HCT116 (cell line): Measurements from ENCODE around the gene RIOK2. TPM values are rescaled to one million over a fixed set of nuclear protein-coding genes. Genes with fewer than 3 reads are reported as not detected.

ENCODE experiments used
- ATAC-seq: fragments of 200-7000 bp; cut with Tn5 transposase; 2 replicates; pipeline ENCODE4 v1.9.1; 2020; ENCODE audit warnings: mild to moderate bottlenecking, moderate library complexity
- BruUV-seq: library from RNA; stranded (reverse); fragments of 400-500 nt; replicated peaks from 2 replicates; lab custom pipeline; 2021; lab: Mats Ljungman, UMichigan
- CTCF ChIA-PET: fragments of 300-600 bp; sonication (Branson Sonifier 250); formaldehyde crosslinking; loops from one replicate; lab custom pipeline; 2021; ENCODE audit warnings: antibody characterized with exemption; lab: Charles Lee
- POLR2A ChIA-PET: fragments of 300-600, 350-600 bp; sonication (Branson Sonifier 250); formaldehyde crosslinking; loops from one replicate; lab custom pipeline; 2021; ENCODE audit warnings: antibody characterized with exemption; lab: Charles Lee
- RAD21 ChIA-PET, 2 experiments: fragments of 300-600 bp; sonication (Branson Sonifier 250); formaldehyde crosslinking; loops; one replicate each; lab custom pipeline; 2023; ENCODE audit warnings: low total read pairs in 2 of 2; ENCODE audit not compliant: uncharacterized antibody in 2 of 2, unreplicated experiment in 2 of 2, low non-redundant PET in 1 of 2; lab: Charles Lee
- DNase-seq: peaks from one replicate; pipeline ENCODE4 v3.0.0-alpha.2; 2010; ENCODE audit warnings: low read depth, low spot score
- H2AFZ ChIP-seq: fragments of 200-600 bp; shearing (Covaris generic), sonication (generic); 2 replicates; pipeline ENCODE4 v1.6.1; 2017; ENCODE audit warnings: low read depth, mixed run types, mixed read lengths, antibody characterized with exemption, low read length; ENCODE audit not compliant: poor library complexity, severe bottlenecking
- H3K27ac ChIP-seq: 2 replicates; pipeline ENCODE4 v1.5.1; 2012; ENCODE audit warnings: low read depth, low read length
- H3K27me3 ChIP-seq: fragments of 200-600 bp; sonication (generic); 2 replicates; pipeline ENCODE4 v1.6.1; 2016; ENCODE audit warnings: mixed run types, low read length, mixed read lengths; ENCODE audit not compliant: insufficient read depth
- H3K36me3 ChIP-seq, 2 experiments: fragments of 200-500 bp in 1 of 2; fragments of 200-600 bp in 1 of 2; sonication (Bioruptor generic) in 1 of 2; sonication (generic) in 1 of 2; 2 replicates each; pipeline versions ENCODE4 v1.5.1 to v1.6.1; 2014 to 2016; ENCODE audit warnings: low read length in 2 of 2, inconsistent platforms in 1 of 2, mixed read lengths in 1 of 2, mixed run types in 1 of 2; ENCODE audit not compliant: insufficient read depth in 2 of 2, control insufficient read depth in 1 of 2
- H3K4me1 ChIP-seq, 2 experiments: fragments of 200-600 bp in 1 of 2; sonication (generic) in 1 of 2; 2 replicates each; pipeline versions ENCODE4 v1.5.1 to v1.6.1; 2012 to 2017; ENCODE audit warnings: low read length in 2 of 2, inconsistent platforms in 1 of 2, mild to moderate bottlenecking in 1 of 2, mixed read lengths in 1 of 2, mixed run types in 1 of 2, moderate library complexity in 1 of 2; ENCODE audit not compliant: insufficient read depth in 2 of 2, control insufficient read depth in 1 of 2
- H3K4me2 ChIP-seq: fragments of 200-600 bp; sonication (generic); 2 replicates; pipeline ENCODE4 v1.6.1; 2017; ENCODE audit warnings: mixed run types, low read length, mixed read lengths
- H3K4me3 ChIP-seq, 2 experiments: fragments of 200-600 bp in 1 of 2; sonication (generic) in 1 of 2; replicated peaks in 1 of 2; 2 replicates each; pipeline ENCODE4 v1.5.1; 2011 to 2016; ENCODE audit warnings: low read length in 2 of 2, control low read depth in 1 of 2, low read depth in 1 of 2, mild to moderate bottlenecking in 1 of 2, mixed read lengths in 1 of 2, mixed run types in 1 of 2
- H3K79me2 ChIP-seq: fragments of 200-600 bp; sonication (generic); 2 replicates; pipeline ENCODE4 v1.6.1; 2017; ENCODE audit warnings: mild to moderate bottlenecking, mixed run types, low read length, moderate library complexity, mixed read lengths; ENCODE audit not compliant: insufficient read depth
- H3K9ac ChIP-seq: fragments of 200-600 bp; sonication (generic); 2 replicates; pipeline ENCODE4 v1.6.1; 2016; ENCODE audit warnings: low read length, mixed read lengths
- H3K9me2 ChIP-seq: fragments of 200-600 bp; sonication (generic), shearing (Covaris generic); 2 replicates; pipeline ENCODE4 v1.6.1; 2017; ENCODE audit warnings: mixed run types, mild to moderate bottlenecking, moderate library complexity; ENCODE audit not compliant: insufficient read depth
- H3K9me3 ChIP-seq, 2 experiments: fragments of 200-500 bp in 1 of 2; fragments of 200-600 bp in 1 of 2; sonication (Bioruptor generic) in 1 of 2; sonication (generic) in 1 of 2; 2 replicates each; pipeline ENCODE4 v1.6.1; 2014 to 2017; ENCODE audit warnings: low read length in 2 of 2, mixed read lengths in 2 of 2, inconsistent platforms in 1 of 2, low read depth in 1 of 2, mild to moderate bottlenecking in 1 of 2, mixed run types in 1 of 2, moderate library complexity in 1 of 2; ENCODE audit not compliant: control insufficient read depth in 1 of 2, insufficient read depth in 1 of 2
- H4K20me1 ChIP-seq: fragments of 200-600 bp; sonication (generic), shearing (Covaris generic); 2 replicates; pipeline ENCODE4 v1.6.1; 2017; ENCODE audit warnings: mixed run types, mild to moderate bottlenecking, moderate library complexity; ENCODE audit not compliant: insufficient read depth
- ATF3 ChIP-seq: IDR thresholded peaks from 2 replicates; pipeline ENCODE4 v1.6.1; 2012
- ELF1 ChIP-seq: IDR thresholded peaks from 2 replicates; pipeline ENCODE4 v1.6.1; 2012; ENCODE audit warnings: low read depth, borderline replicate concordance
- EZH2 ChIP-seq: fragments of 200-600 bp; sonication (generic); IDR thresholded peaks from 2 replicates; pipeline ENCODE4 v1.6.1; 2017; ENCODE audit warnings: antibody characterized with exemption, mixed run types
- FOSL1 ChIP-seq: IDR thresholded peaks from 2 replicates; pipeline ENCODE4 v1.6.1; 2012; ENCODE audit warnings: low read depth
- JUND ChIP-seq: IDR thresholded peaks from 2 replicates; pipeline ENCODE4 v1.6.1; 2012
- RAD21 ChIP-seq: IDR thresholded peaks from 2 replicates; pipeline ENCODE4 v1.6.1; 2012; ENCODE audit warnings: low read depth, mild to moderate bottlenecking
- intact Hi-C: fragments of 100-400 bp; cut with micrococcal nuclease; formaldehyde crosslinking; loops from 2 replicates; pipeline ENCODE4 v1.10.0; 2022
- total RNA-seq: library from RNA; stranded (reverse); gene quantifications from one replicate; pipeline ENCODE4 v1.2.1, GENCODE V29; 2021; ENCODE audit not compliant: unreplicated experiment
- TF ChIP-seq, protein P1 (sequence below): IDR thresholded peaks from 2 replicates; pipeline ENCODE4 v1.6.1; 2011; ENCODE audit warnings: mild to moderate bottlenecking, low read length, moderate library complexity; ENCODE audit not compliant: insufficient replicate concordance; ENCODE audit errors: extremely low read depth
- TF ChIP-seq, protein P2 (sequence below): IDR thresholded peaks from 2 replicates; pipeline ENCODE4 v1.6.1; 2012; ENCODE audit warnings: low read depth

The RIOK2 gene
- total RNA-seq, 1 experiment from 2014 or later, result 27.1 TPM

GRCh38 chr5:97119007-97119390 lies 64.0 kb downstream of the RIOK2 start:
- H3K4me2 ChIP-seq, result no peak overlapping the region
- H2AFZ ChIP-seq, result no peak overlapping the region
- ChIA-PET RAD21 (no interaction called here), CTCF (no interaction called here), POLR2A (no interaction called here)
- H3K36me3 ChIP-seq, result no peaks in the 10 kb centered on the region
- no peaks in the 10 kb centered on the region for H3K79me2 ChIP-seq
- H4K20me1 ChIP-seq, result no peaks in the 10 kb centered on the region
- H3K27me3 ChIP-seq, result no peaks in the 10 kb centered on the region
- H3K9me3 ChIP-seq, result no peaks in the 10 kb centered on the region
- no peak overlapping the region for H3K9ac ChIP-seq
- intact Hi-C loops, result no loop called here
- BruUV-seq, result no TSS peak
- no peak overlapping the region for H3K4me3 ChIP-seq
- no peaks in the 10 kb centered on the region for H3K9me2 ChIP-seq
- DNase-seq, result no peak
- H3K4me1 ChIP-seq, result no peaks in the 10 kb centered on the region
- H3K27ac ChIP-seq, result no peak overlapping the region
- no peak for ATAC-seq
- TF ChIP-seq ELF1 (no peak), EZH2 (no peak), ATF3 (no peak), FOSL1 (no peak), JUND (no peak), RAD21 (no peak)
- TF ChIP-seq, protein P1, sequence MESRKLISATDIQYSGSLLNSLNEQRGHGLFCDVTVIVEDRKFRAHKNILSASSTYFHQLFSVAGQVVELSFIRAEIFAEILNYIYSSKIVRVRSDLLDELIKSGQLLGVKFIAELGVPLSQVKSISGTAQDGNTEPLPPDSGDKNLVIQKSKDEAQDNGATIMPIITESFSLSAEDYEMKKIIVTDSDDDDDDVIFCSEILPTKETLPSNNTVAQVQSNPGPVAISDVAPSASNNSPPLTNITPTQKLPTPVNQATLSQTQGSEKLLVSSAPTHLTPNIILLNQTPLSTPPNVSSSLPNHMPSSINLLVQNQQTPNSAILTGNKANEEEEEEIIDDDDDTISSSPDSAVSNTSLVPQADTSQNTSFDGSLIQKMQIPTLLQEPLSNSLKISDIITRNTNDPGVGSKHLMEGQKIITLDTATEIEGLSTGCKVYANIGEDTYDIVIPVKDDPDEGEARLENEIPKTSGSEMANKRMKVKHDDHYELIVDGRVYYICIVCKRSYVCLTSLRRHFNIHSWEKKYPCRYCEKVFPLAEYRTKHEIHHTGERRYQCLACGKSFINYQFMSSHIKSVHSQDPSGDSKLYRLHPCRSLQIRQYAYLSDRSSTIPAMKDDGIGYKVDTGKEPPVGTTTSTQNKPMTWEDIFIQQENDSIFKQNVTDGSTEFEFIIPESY, result no peak
- TF ChIP-seq, protein P2, sequence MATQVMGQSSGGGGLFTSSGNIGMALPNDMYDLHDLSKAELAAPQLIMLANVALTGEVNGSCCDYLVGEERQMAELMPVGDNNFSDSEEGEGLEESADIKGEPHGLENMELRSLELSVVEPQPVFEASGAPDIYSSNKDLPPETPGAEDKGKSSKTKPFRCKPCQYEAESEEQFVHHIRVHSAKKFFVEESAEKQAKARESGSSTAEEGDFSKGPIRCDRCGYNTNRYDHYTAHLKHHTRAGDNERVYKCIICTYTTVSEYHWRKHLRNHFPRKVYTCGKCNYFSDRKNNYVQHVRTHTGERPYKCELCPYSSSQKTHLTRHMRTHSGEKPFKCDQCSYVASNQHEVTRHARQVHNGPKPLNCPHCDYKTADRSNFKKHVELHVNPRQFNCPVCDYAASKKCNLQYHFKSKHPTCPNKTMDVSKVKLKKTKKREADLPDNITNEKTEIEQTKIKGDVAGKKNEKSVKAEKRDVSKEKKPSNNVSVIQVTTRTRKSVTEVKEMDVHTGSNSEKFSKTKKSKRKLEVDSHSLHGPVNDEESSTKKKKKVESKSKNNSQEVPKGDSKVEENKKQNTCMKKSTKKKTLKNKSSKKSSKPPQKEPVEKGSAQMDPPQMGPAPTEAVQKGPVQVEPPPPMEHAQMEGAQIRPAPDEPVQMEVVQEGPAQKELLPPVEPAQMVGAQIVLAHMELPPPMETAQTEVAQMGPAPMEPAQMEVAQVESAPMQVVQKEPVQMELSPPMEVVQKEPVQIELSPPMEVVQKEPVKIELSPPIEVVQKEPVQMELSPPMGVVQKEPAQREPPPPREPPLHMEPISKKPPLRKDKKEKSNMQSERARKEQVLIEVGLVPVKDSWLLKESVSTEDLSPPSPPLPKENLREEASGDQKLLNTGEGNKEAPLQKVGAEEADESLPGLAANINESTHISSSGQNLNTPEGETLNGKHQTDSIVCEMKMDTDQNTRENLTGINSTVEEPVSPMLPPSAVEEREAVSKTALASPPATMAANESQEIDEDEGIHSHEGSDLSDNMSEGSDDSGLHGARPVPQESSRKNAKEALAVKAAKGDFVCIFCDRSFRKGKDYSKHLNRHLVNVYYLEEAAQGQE, result no peak
